H1 (cell line): Measurements from ENCODE around the gene FOXF2. TPM values are rescaled to one million over a fixed set of nuclear protein-coding genes. Genes with fewer than 3 reads are reported as not detected.

Source experiments
- CHD7 ChIP-seq: fragments of 300-600 bp; sonication (generic); IDR thresholded peaks from 2 replicates; pipeline ENCODE4 v1.7.1; 2012; ENCODE audit warnings: low read length, moderate library complexity, mild to moderate bottlenecking, inconsistent platforms; ENCODE audit not compliant: insufficient replicate concordance
- RAD21 ChIP-seq, 2 experiments: IDR thresholded peaks in 1 of 2; conservative IDR thresholded peaks in 1 of 2; 2 replicates each; pipeline ENCODE4 v1.6.1; 2011; ENCODE audit warnings: low read depth in 2 of 2, low read length in 2 of 2, improper control_type of control experiment in 1 of 2, inconsistent platforms in 1 of 2, mild to moderate bottlenecking in 1 of 2, moderate library complexity in 1 of 2
- polyA plus RNA-seq, 7 experiments: library from polyadenylated mRNA; depleted of rRNA in 3 of 7; stranded (reverse) in 5 of 7; unstranded in 2 of 7; fragments of >200 nt in 5 of 7; fragments of 200-250 nt in 2 of 7; gene quantifications; 1 replicate in 5 of 7; 2 replicates in 1 of 7; 4 replicates in 1 of 7; pipeline versions ENCODE4 v1.2.1 to v1.2.3, GENCODE V29; 2011 to 2013; ENCODE audit warnings: missing spikeins in 2 of 7, mixed read lengths in 2 of 7
- total RNA-seq: library from RNA; stranded (reverse); fragmentation: NEBNext Ultra II Directional; extraction: Animal tissue kit (Norgen Biotek cat#: 25700); gene quantifications from 2 replicates; pipeline ENCODE4 v1.2.1, GENCODE V29; 2021

The FOXF2 gene
- total and polyA plus RNA-seq, 2 of the 8 experiments (the other 6 are each of a cell fraction or from before 2014, with no cell fraction given): 0.05 TPM; not detected in 1

- TF ChIP-seq CHD7 (no peak), RAD21 (IDR thresholded peaks at IDR 0.05 in 1 of 2, conservative IDR thresholded peaks at IDR 0.05 in 1 of 2; ENCODE audit: low read depth in 2 of 2, low read length in 2 of 2) (no peak)
These were observed 31.0 kb downstream of the FOXF2 start (continued) for GRCh38 chr6:1420382-1420781.
